ENCODE measurements around the gene ACVRL1.

ACVRL1 gene

GRCh38 chr12:51917746-51918453 lies 10.6 kb downstream of the ACVRL1 start:
- DNase-seq = no peak

- no peak for DNase-seq
Observed at GRCh38 chr12:51920046-51920445, 12.7 kb downstream of the ACVRL1 start.

DNA sequence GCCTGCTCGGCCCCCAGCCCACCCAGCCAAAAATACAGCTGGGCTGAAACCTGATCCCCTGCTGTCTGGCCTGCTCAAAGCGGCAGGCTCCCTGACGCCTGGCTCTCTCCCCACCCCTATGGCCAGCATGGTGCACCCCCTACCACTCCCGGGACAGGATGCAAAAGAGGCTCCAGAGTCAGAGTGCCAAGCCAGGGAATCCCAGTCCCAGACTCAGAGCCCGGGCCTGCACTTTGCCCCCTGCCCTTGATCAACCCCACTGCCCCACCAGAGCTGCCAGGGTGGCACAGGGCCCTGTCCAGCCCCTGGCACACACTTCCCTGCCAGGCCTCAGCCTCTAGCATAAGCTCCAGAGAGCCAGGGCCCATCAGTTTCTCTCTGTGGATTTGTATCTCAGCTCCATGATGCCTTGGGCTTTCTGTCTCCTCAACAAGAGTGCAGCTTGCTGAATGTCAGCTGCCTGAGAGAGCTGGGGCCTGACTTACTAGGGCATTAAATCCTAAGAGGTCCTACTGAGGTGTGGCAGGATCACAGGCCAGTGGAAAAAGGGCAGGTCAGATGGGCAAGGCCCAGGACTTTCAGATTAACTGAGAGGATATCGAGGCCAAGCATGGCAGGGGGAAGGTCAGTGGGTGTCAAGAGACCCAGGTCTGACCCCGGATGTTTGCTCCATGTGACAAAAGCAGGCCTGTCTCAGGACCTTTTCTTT lies 13.9 kb downstream of the ACVRL1 start:
- no peak for DNase-seq

GRCh38 chr12:51922146-51922545 lies 14.8 kb downstream of the ACVRL1 start:
- DNase-seq = no peak

DNA sequence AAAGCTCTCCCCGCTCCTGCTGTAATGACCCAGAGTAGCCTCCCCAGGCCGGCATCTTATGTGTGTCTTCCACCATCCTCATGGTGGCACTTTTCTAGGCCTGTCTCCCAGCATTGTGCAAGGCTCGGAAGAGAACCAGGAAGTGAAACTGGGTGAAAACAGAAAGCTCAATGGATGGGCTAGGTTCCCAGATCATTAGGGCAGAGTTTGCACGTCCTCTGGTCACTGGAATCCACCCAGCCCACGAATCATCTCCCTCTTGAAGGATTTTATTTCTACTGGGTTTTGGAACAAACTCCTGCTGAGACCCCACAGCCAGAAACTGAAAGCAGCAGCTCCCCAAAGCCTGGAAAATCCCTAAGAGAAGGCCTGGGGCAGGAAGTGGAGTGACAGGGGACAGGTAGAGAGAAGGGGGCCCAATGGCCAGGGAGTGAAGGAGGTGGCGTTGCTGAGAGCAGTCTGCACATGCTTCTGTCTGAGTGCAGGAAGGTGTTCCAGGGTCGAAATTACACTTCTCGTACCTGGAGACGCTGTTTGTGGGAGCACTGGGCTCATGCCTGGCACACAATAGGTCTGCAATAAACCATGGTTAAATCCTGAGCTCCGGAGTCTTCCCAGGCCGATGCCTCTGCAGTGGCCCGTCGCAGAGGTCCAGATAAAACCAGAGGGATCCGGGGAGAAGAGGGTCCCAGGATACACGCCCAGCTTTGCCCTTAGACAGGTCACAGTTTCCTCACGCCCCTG lies 15.6 kb downstream of the ACVRL1 start:
- DNase-seq = peak; percentile 50

DNA sequence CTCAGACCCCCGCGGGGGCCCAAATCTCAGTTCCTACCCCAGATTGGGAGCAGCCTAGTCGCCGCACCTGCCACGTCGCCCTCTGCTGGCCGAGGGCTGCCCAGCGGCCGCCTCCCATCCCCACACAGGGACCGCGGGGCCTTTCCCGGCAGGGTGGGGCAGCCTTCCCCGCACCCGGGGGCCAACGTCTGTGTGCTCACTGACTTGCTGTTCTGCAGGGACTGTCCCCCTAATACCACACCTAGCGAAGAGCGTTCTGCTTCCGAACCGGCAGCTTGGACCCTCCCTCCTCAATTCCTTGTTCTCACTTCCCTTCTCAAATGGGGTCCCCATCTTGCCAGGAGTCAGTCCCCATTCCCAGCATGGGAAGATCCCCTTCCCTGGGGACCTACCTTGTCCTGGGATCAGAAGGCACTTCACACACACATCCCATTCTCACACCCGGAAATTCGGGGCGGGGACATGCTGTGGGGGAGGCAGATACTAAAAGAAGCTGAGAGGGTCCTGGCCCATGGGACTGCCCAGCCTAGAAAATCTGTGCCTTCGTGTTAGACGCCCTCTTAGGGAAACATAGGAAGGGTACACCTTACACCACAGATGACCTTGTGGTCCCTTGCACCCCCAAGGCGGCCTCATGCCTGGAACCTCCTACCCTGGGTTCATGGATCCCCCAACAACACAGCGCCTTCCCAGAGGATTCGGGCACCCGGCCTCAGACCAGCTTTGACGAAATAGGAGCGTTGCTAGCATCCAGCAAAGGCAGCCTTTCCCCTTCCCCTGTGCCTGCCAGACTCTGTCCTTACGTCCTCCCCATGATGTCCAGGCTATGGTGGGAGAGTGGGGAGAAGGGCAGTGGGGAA lies 16.4 kb downstream of the ACVRL1 start:
- peak; percentile 46 for DNase-seq

- DNase-seq = no peak
Observed at GRCh38 chr12:51924551-51925319, 17.4 kb downstream of the ACVRL1 start.

DNA sequence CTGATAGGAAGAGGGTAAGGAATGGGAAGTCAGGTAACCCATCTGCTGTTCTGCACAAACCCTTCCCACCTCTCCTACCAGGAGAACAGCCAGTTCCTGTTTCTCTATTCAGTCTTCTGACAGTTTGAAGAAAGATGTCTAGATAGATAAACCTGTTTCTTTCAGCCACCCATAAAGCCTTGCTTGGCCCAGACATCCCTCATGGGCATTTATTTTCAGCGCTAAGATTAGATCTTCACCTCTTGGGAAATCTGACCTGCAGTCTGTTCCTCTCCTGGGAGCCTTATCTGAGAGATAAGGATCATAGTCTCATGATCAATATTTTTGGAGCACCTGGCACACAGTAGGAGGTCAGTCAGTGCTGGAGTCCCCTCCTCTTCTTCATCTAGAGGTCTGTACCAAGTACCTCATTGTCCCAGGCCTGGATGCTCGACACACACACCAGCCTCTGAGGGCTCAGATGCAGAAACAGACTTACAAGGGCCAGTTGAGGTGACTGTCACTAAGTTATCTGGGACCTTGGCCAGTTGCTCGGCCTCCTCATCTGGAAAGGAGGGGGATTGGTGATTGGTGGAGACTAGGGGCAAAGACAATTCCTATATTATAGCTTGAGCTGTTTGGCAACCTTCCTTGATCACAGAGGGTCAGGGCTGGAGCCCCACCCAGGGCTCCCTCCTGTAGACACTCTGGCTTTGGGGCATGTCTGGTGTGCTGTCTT lies 18.2 kb downstream of the ACVRL1 start:
- no peak for DNase-seq

- DNase-seq = no peak
Observed at GRCh38 chr12:51926064-51926632, 18.8 kb downstream of the ACVRL1 start.

DNA sequence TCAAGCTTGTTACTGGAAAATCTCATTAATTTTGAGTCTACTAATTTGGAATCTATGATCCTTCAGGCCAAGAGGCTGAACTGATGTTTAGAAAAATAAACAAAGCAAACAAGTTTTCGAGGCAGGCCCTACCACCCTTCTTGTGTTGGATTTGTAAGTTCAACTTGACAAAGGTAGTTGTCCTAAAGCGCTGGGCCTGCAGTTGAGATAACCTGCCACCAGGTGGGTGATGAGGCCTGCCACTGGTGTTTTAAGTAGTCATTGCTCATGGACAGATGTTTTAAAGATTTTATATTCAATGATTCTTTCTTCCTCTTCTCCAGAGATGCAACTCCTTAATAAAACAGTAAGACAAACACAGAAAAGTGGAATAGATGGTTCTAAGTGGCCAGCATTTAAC lies 19.4 kb downstream of the ACVRL1 start:
- DNase-seq = peak; percentile 43

DNA sequence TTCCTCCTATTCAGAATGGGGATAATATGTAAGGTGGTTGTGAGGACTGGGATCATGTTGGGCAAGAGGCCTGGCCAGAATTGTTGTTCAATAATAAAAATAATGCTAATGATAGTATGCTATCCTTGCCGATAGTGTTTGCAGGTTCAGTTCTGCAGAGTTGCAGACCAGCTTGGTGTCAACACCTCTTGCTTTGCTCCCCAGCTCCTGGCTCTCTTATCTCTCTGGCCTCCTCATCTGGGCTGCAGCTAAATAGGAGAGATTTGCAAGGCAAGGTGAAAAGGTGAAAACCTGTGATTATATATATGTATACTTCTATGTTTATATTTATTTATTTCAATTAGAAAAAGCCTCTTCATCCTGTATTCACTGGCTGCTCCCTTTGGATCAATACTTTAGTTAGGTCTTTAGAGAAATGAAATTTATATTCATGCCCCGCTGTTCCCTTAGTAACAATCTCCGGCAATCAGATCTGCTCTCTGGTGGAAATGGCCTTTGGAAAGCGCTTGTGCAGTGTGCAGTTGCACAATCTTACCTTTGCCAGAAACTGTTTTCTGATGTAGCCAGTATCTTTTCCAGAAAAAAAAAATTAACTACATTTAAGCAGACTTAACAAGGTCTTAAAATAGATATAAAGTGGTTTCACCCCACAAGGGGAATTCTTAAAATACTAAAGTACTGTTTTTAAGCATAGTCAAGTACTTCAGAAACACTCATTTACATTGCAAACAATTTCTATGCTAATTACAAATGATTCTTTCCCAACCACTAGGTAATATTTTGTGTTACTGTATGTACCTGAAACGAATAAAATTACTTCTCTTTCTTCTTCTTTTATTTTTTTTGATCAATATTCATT lies 25.1 kb downstream of the ACVRL1 start:
- no peak for DNase-seq

DNA sequence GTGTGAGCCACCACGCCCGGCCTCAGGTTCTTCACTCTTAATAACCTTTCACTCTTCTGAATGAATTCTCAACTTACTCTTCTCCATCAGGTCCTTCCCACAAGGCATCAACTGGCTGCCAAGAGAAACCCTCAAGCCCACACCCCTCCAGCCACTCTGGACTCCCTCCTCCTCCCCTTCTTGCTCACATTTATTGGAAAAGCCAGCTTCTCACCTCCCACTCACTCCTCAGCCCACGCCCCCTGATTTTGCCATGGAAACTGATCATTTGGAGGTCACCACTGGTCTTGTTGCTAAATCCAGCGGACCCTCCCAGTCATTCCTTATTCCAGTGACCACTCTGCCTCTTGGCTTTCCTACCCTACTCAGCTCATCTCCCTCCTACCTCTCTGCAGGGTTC lies 26.8 kb downstream of the ACVRL1 start:
- DNase-seq = no peak

DNA sequence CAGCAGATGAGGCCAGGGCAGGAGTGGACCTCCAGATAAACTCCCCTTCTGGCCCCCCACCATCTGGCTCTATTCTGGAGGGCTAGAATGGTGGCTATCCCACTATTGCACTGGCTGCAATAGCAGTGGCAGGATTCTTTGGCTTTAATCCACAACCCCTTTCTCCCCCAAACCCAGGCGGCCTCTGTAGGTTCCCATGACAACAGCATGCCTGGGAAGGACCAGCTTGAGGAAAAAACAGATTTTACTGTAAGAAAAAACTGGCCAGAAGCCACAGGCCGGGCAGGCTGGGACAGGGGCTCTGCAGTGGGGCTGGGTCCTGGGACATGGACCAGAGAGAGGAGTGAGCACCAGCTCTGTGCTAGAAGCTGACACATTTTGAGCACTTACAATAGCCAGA lies 30.6 kb downstream of the ACVRL1 start:
- no peak for DNase-seq

- DNase-seq = no peak
Observed at GRCh38 chr12:51938726-51939125, 31.4 kb downstream of the ACVRL1 start.

DNA sequence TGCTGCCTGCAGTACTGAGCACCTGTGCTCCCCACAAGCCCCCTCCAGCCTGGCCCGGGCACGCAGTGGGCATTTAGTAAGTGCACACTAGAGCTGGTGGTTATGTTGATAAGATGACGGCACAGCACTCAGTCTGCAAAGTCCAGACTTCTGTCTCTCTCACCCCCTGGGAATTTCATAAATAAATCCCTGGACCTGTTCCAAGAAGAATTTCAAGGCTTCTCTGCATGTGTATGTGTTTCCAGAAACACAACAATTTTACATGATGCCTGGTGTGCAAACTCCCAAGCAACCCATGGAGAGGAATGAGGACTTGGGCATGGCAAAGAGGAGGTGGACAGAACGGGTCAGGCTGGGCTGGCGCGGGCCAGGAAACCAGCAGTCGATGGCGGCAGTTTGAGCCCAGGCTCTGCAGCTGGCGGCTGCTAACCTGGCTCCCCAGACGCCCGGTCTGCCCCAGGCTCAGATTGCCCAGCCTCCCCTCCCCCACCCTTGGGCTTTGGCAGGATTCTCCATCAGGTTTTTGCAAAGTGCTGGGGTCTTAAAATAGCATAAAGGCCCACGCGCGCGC lies 33.8 kb downstream of the ACVRL1 start:
- no peak for DNase-seq

- no peak for DNase-seq
Observed at GRCh38 chr12:51941604-51942003, 34.3 kb downstream of the ACVRL1 start.

DNA sequence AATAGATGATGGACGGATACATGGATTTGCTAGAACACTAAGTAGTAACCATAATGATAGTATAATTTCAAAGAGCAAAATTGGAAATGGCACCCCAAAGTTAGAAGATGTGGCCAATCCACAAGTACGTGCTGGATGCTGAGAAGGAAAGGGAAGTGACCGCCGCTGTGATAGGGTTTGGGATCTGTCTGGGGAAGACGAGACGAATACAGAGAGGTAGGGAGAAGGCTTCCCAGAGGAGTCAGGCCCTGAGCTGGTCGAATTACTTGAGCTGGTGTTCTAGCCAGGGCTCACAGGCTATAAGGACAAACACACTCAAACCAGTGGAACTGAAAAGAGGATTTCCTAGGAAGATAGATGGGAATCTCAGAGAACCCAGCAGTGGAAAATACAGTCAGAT lies 34.8 kb downstream of the ACVRL1 start:
- DNase-seq = no peak

DNA sequence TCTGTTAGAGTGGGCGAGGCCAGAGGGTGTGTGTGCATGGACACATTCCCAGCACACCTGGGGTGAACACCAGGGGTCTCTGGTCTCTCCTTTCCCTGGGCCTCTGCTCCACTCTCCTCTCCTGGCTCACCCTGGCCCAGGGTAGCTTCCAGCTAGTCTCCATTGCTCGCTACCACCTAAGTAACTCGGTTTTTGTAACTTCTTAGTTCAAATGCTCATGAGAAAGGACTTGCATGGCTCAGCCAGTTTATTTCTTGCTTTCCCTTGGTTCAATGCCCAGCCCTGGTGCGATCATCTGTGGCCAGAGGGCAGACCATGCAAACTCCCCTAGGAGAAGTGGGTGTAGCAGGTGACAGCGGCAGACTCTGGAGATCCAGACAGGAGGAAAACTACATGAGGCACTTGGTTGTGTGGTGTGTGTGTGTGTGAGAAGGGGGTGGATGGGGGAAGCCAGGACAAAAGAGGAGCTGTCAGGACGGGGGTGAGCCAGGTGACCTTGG lies 35.2 kb downstream of the ACVRL1 start:
- no peak for DNase-seq

DNA sequence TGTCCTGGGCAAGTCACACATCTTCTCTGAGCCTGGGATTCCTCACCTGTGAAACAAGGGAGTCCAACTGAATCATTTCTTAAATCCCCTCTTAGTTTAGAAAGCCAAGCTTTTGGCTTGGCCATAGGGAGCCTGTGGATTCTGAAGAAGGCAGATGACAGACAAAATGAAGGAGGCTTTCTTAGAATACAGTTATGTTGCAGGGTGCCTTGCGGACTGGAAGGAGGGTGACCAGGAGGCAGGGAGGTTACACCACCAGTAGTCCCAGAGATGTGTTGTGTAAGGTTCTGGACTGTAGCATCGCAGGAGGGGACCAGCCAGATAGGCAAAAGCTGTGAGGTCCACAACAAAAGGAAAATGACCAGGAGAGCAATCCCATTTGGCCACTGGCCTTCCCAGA lies 36.0 kb downstream of the ACVRL1 start:
- DNase-seq = no peak

Measured in CD4-positive, alpha-beta T cell treated with Interferon gamma for 1 hour (primary cell).